ENCODE results near the gene CHMP5. TPM values are rescaled to one million over a fixed set of nuclear protein-coding genes. Genes with fewer than 3 reads are reported as not detected.

CHMP5 gene
- total RNA-seq, 2 experiments from 2014 or later = 31.2 to 50.1 TPM

- no peak overlapping the region for H3K4me3 ChIP-seq (ENCODE audit: low read depth, low read length, poor library complexity, severe bottlenecking)
- no peak for TF ChIP-seq EZH2phosphoT487 (IDR thresholded peaks at IDR 0.05; ENCODE audit: borderline replicate concordance, low read depth, low read length)
- TF ChIP-seq, protein P1, sequence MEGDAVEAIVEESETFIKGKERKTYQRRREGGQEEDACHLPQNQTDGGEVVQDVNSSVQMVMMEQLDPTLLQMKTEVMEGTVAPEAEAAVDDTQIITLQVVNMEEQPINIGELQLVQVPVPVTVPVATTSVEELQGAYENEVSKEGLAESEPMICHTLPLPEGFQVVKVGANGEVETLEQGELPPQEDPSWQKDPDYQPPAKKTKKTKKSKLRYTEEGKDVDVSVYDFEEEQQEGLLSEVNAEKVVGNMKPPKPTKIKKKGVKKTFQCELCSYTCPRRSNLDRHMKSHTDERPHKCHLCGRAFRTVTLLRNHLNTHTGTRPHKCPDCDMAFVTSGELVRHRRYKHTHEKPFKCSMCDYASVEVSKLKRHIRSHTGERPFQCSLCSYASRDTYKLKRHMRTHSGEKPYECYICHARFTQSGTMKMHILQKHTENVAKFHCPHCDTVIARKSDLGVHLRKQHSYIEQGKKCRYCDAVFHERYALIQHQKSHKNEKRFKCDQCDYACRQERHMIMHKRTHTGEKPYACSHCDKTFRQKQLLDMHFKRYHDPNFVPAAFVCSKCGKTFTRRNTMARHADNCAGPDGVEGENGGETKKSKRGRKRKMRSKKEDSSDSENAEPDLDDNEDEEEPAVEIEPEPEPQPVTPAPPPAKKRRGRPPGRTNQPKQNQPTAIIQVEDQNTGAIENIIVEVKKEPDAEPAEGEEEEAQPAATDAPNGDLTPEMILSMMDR (conservative IDR thresholded peaks at IDR 0.05; ENCODE audit: low read length) = no peak
- H3K27ac ChIP-seq (ENCODE audit: low read depth, low read length, poor library complexity, severe bottlenecking) = no peak overlapping the region
- CTCF ChIA-PET (ENCODE audit: unreplicated experiment) = interaction anchor here (0.6 kb wide), 1 partner anchor 18 kb away, joined by 3 read pairs; no protein-coding TSS in a partner anchor
- no peak for DNase-seq (ENCODE audit: low spot score)
- no TSS peak for BruUV-seq (replicated peaks)
- no peaks in the 10 kb centered on the region for H3K9me2 ChIP-seq (ENCODE audit: insufficient read depth, low read length)
- intact Hi-C loops (cut with micrococcal nuclease; ENCODE audit: unreplicated experiment) = no loop called here
- no peaks in the 10 kb centered on the region for H3K79me2 ChIP-seq (ENCODE audit: insufficient read depth, low read depth, low read length)
- no peaks in the 10 kb centered on the region for H4K20me1 ChIP-seq (ENCODE audit: insufficient read depth, low read length)
- H3K4me1 ChIP-seq (ENCODE audit: insufficient read depth, low read length, poor library complexity, severe bottlenecking) = peaks cover 18% of the 10 kb centered on the region
- H3K9me3 ChIP-seq (ENCODE audit: low read length) = no peaks in the 10 kb centered on the region
- no peaks in the 10 kb centered on the region for H3K36me3 ChIP-seq (ENCODE audit: insufficient read depth, low read length)
- no peak overlapping the region for H2AFZ ChIP-seq (ENCODE audit: low read length)
- POLR2A ChIA-PET = interaction anchor here (0.6 kb wide), 1 partner anchor 946 kb away, joined by 3 read pairs; no protein-coding TSS in a partner anchor
- H3K4me2 ChIP-seq (ENCODE audit: low read length) = no peak overlapping the region
These were observed 33.9 kb upstream of the CHMP5 start for GRCh38 chr9:33230756-33231622.

GRCh38 chr9:33231623-33231942 lies 33.3 kb upstream of the CHMP5 start:
- Histone ChIP-seq H3K9me2 (ENCODE audit: insufficient read depth, low read length) (no peaks in the 10 kb centered on the region), H3K79me2 (ENCODE audit: insufficient read depth, low read depth, low read length) (no peaks in the 10 kb centered on the region), H3K27ac (ENCODE audit: low read depth, low read length, poor library complexity, severe bottlenecking) (no peak overlapping the region), H3K4me1 (ENCODE audit: insufficient read depth, low read length, poor library complexity, severe bottlenecking) (peaks cover 12% of the 10 kb centered on the region), H2AFZ (ENCODE audit: low read length) (no peak overlapping the region), H3K4me2 (ENCODE audit: low read length) (no peak overlapping the region), H3K9me3 (ENCODE audit: low read length) (no peaks in the 10 kb centered on the region), H3K36me3 (ENCODE audit: insufficient read depth, low read length) (no peaks in the 10 kb centered on the region), H4K20me1 (ENCODE audit: insufficient read depth, low read length) (no peaks in the 10 kb centered on the region), H3K4me3 (ENCODE audit: low read depth, low read length, poor library complexity, severe bottlenecking) (no peak overlapping the region)
- POLR2A ChIA-PET = interaction anchor here (0.6 kb wide), 1 partner anchor 946 kb away, joined by 3 read pairs; no protein-coding TSS in a partner anchor
- intact Hi-C loops (cut with micrococcal nuclease; ENCODE audit: unreplicated experiment) = no loop called here
- no peak for DNase-seq (ENCODE audit: low spot score)
- BruUV-seq (replicated peaks) = no TSS peak
- TF ChIP-seq, protein P1 (conservative IDR thresholded peaks at IDR 0.05; ENCODE audit: low read length) = no peak
- no peak for TF ChIP-seq EZH2phosphoT487 (IDR thresholded peaks at IDR 0.05; ENCODE audit: borderline replicate concordance, low read depth, low read length)
- CTCF ChIA-PET (ENCODE audit: unreplicated experiment) = interaction anchor here (0.6 kb wide), 1 partner anchor 17 kb away, joined by 3 read pairs; no protein-coding TSS in a partner anchor

GRCh38 chr9:33232815-33233214 lies 32.0 kb upstream of the CHMP5 start:
- Histone ChIP-seq H4K20me1 (ENCODE audit: insufficient read depth, low read length) (no peaks in the 10 kb centered on the region), H3K36me3 (ENCODE audit: insufficient read depth, low read length) (no peaks in the 10 kb centered on the region), H3K9me2 (ENCODE audit: insufficient read depth, low read length) (no peaks in the 10 kb centered on the region), H3K4me3 (ENCODE audit: low read depth, low read length, poor library complexity, severe bottlenecking) (no peak overlapping the region), H3K27ac (ENCODE audit: low read depth, low read length, poor library complexity, severe bottlenecking) (no peak overlapping the region), H3K4me1 (ENCODE audit: insufficient read depth, low read length, poor library complexity, severe bottlenecking) (peaks cover 6% of the 10 kb centered on the region), H2AFZ (ENCODE audit: low read length) (no peak overlapping the region), H3K79me2 (ENCODE audit: insufficient read depth, low read depth, low read length) (no peaks in the 10 kb centered on the region), H3K9me3 (ENCODE audit: low read length) (no peaks in the 10 kb centered on the region), H3K4me2 (ENCODE audit: low read length) (no peak overlapping the region)
- ChIA-PET POLR2A (interaction anchor here (0.6 to 0.8 kb wide), 2 partner anchors 165 to 190 kb away, joined by 3 to 11 read pairs; no protein-coding TSS in a partner anchor), CTCF (ENCODE audit: unreplicated experiment) (interaction anchor here (0.9 kb wide), 1 partner anchor 54 kb away, joined by 3 read pairs; no protein-coding TSS in a partner anchor)
- TF ChIP-seq, protein P1 (conservative IDR thresholded peaks at IDR 0.05; ENCODE audit: low read length) = no peak
- no peak for TF ChIP-seq EZH2phosphoT487 (IDR thresholded peaks at IDR 0.05; ENCODE audit: borderline replicate concordance, low read depth, low read length)
- no peak for DNase-seq (ENCODE audit: low spot score)
- intact Hi-C loops (cut with micrococcal nuclease; ENCODE audit: unreplicated experiment) = no loop called here
- BruUV-seq (replicated peaks) = no TSS peak
